Spleen (tissue), 7 donors: ENCODE results near the gene SPATA21.
"Not testable (repeated sequence)": the region's sequence is repeated elsewhere in the genome, so short reads cannot be mapped to it uniquely, and the experiment has no call there.

Experiments
- POLR2A ChIP-seq, 3 donors: fragments of 450-650 bp; IDR thresholded peaks; one replicate each; pipeline ENCODE4 v1.5.1; 2017; ENCODE audit warnings: antibody characterized with exemption in 3 of 3, mild to moderate bottlenecking in 1 of 3
- POLR2AphosphoS5 ChIP-seq, 3 donors: sonication (generic); formaldehyde crosslinking; IDR thresholded peaks; one replicate each; pipeline ENCODE4 v1.5.1; 2017; ENCODE audit warnings: antibody characterized with exemption in 3 of 3
- TF ChIP-seq, protein P1 (sequence below), 11 experiments: fragments of 200-600 bp in 7 of 11; fragments of 450-650 bp in 4 of 11; sonication (generic) in 4 of 11; IDR thresholded peaks in 8 of 11; conservative IDR thresholded peaks in 3 of 11; 1 replicate in 7 of 11; 2 replicates in 4 of 11; pipeline versions ENCODE4 v1.4.0 to v1.8.0; 2016 to 2021; ENCODE audit warnings: antibody characterized with exemption in 11 of 11, inconsistent platforms in 4 of 11, mild to moderate bottlenecking in 1 of 11
- donor health status: DM: no; HTN: no; CAD: no; lungs with moderate emphysema.
- donor health status: DM: no; HTN: no; CAD: no.
- donor health status: DM: no; HTN: no; CAD: no.

DNA sequence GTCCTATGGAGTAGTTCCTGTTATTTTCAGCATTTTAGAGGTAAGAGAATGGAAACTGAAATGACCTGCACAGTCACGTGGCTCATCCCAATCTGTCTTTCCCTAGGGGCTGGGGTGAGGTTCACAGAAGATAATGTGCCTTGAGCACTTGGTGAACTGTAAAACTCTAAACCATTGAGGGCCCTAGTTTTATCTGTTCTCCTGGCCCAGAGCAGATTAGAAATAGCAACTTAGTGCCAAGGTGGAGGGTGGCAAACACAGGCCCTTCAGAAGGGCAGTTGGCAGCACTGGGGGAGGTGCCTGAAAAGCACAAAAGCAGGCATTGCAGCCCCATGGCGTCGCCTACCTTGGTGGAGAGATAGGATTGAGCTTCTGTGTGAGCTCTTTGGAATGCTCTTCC is 17.7 kb upstream of the SPATA21 start:
- not testable (repeated sequence) for TF ChIP-seq POLR2A, POLR2AphosphoS5 (IDR thresholded peaks at IDR 0.05)
- TF ChIP-seq, protein P1, sequence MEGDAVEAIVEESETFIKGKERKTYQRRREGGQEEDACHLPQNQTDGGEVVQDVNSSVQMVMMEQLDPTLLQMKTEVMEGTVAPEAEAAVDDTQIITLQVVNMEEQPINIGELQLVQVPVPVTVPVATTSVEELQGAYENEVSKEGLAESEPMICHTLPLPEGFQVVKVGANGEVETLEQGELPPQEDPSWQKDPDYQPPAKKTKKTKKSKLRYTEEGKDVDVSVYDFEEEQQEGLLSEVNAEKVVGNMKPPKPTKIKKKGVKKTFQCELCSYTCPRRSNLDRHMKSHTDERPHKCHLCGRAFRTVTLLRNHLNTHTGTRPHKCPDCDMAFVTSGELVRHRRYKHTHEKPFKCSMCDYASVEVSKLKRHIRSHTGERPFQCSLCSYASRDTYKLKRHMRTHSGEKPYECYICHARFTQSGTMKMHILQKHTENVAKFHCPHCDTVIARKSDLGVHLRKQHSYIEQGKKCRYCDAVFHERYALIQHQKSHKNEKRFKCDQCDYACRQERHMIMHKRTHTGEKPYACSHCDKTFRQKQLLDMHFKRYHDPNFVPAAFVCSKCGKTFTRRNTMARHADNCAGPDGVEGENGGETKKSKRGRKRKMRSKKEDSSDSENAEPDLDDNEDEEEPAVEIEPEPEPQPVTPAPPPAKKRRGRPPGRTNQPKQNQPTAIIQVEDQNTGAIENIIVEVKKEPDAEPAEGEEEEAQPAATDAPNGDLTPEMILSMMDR (IDR thresholded peaks at IDR 0.05 in 8 of 11, conservative IDR thresholded peaks at IDR 0.05 in 3 of 11) = not testable (repeated sequence)
